ENCODE data around the gene SESN3.

SESN3 gene

DNA sequence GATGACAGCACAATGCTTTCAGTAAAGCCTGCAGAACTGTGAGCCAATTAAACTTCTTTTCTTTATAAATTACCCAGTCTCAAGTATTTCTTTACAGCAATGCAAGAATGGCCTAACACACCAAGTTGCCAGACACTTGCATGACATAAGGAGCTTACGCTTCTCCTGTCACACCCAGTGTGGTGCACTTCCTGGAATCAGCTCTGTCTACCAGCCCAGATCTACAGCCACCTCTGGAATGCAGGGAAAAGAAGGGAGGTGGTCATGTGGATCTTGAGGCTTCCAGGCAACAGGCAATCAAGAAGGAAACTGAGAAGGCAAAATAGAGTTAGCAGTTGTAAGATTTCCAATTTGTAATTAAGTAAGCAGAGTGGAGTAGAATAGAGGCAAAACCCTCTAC, 37.4 kb upstream of the SESN3 start:
- DNase-seq (ENCODE audit: low read depth, low spot score) = no peak
- Histone ChIP-seq H3K4me3 (ENCODE audit: insufficient read length, low read depth) (no peak overlapping the region), H3K9me3 (ENCODE audit: insufficient read depth, low read length) (no peaks in the 10 kb centered on the region), H3K36me3 (ENCODE audit: insufficient read depth, insufficient read length, low read length) (no peaks in the 10 kb centered on the region), H3K27me3 (ENCODE audit: insufficient read depth, insufficient read length) (no peaks in the 10 kb centered on the region), H3K9ac (ENCODE audit: insufficient read length, low read depth) (no peak overlapping the region), H3K4me1 (ENCODE audit: insufficient read depth, insufficient read length) (no peaks in the 10 kb centered on the region)
- TF ChIP-seq SUZ12 (IDR thresholded peaks at IDR 0.05; ENCODE audit: extremely low read depth, insufficient read depth, insufficient read length) (no peak), ZNF274 (IDR thresholded peaks at IDR 0.05; ENCODE audit: low read depth, low read length) (no peak), YY1 (IDR thresholded peaks at IDR 0.05; ENCODE audit: insufficient read depth, insufficient read length) (no peak)

GRCh38 chr11:95267601-95268213, 36.7 kb upstream of the SESN3 start:
- no peaks in the 10 kb centered on the region for H3K4me1 ChIP-seq (ENCODE audit: insufficient read depth, insufficient read length)
- TF ChIP-seq SUZ12 (IDR thresholded peaks at IDR 0.05; ENCODE audit: extremely low read depth, insufficient read depth, insufficient read length) = no peak
- TF ChIP-seq ZNF274 (IDR thresholded peaks at IDR 0.05; ENCODE audit: low read depth, low read length) = no peak
- no peak for TF ChIP-seq YY1 (IDR thresholded peaks at IDR 0.05; ENCODE audit: insufficient read depth, insufficient read length)

DNA sequence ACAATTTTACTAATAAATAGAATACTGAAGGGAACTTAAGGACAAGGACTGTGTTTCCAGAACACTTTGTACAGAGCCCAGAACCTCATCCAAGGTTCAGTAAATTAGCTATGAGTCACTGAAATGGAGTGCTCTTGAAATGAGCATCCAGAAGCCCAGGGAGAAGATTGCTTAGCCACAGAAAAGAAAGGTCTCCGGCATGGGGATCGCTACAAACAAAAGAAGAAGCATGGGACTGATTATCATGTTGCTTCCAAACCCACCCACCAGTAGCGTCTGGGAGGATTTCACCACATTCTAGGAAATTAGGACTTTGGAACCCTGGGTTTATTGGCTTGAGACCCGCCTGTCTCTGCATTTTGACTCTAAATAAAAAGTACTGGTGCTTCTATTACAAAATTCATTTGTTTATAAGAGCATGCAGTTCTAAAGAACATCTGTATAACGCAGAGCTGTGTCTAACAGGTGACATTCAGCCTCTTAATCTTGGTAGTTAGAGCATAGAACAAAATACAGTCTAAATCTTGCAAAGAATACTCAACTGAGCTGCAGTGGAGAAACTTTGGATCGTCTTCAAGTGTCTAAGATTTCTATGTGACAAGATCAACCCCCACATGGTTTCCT, 35.9 kb upstream of the SESN3 start:
- Histone ChIP-seq H3K4me1 (ENCODE audit: insufficient read depth, insufficient read length) (no peaks in the 10 kb centered on the region), H3K9ac (ENCODE audit: insufficient read length, low read depth) (no peak overlapping the region), H3K4me3 (ENCODE audit: insufficient read length, low read depth) (no peak overlapping the region), H3K27me3 (ENCODE audit: insufficient read depth, insufficient read length) (no peaks in the 10 kb centered on the region), H3K9me3 (ENCODE audit: insufficient read depth, low read length) (no peaks in the 10 kb centered on the region), H3K36me3 (ENCODE audit: insufficient read depth, insufficient read length, low read length) (no peaks in the 10 kb centered on the region)
- no peak for TF ChIP-seq SUZ12 (IDR thresholded peaks at IDR 0.05; ENCODE audit: extremely low read depth, insufficient read depth, insufficient read length)
- no peak for TF ChIP-seq YY1 (IDR thresholded peaks at IDR 0.05; ENCODE audit: insufficient read depth, insufficient read length)
- no peak for TF ChIP-seq ZNF274 (IDR thresholded peaks at IDR 0.05; ENCODE audit: low read depth, low read length)
- DNase-seq (ENCODE audit: low read depth, low spot score) = no peak

More at GRCh38 chr11:95267601-95268213, 36.7 kb upstream of the SESN3 start:
- no peak overlapping the region for H3K9ac ChIP-seq (ENCODE audit: insufficient read length, low read depth)
- no peak overlapping the region for H3K4me3 ChIP-seq (ENCODE audit: insufficient read length, low read depth)
- H3K27me3 ChIP-seq (ENCODE audit: insufficient read depth, insufficient read length) = no peaks in the 10 kb centered on the region
- H3K36me3 ChIP-seq (ENCODE audit: insufficient read depth, insufficient read length, low read length) = no peaks in the 10 kb centered on the region
- no peaks in the 10 kb centered on the region for H3K9me3 ChIP-seq (ENCODE audit: insufficient read depth, low read length)
- DNase-seq (ENCODE audit: low read depth, low spot score) = no peak

DNA sequence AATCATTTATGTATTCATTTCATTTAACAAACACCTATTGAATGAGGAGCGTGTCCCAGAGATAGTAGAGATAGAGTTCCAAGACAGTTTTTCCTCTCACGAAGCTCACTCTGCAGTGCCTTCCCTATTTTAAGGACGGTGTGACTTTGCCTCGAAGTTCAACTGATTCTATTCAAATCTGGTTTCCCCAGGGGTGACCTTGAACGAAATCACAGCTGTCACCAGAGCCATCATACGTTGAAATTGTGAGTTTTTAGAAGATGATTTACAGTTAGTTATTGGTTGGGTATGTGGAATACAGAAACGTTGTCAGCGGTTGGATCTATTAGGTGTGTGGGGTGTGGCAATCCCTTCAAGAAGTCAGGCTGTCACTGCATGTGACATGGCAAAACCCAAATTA, 33.9 kb upstream of the SESN3 start:
- Histone ChIP-seq H3K36me3 (ENCODE audit: insufficient read depth, insufficient read length, low read length) (no peaks in the 10 kb centered on the region), H3K4me3 (ENCODE audit: insufficient read length, low read depth) (no peak overlapping the region), H3K9me3 (ENCODE audit: insufficient read depth, low read length) (no peaks in the 10 kb centered on the region), H3K27me3 (ENCODE audit: insufficient read depth, insufficient read length) (no peaks in the 10 kb centered on the region), H3K9ac (ENCODE audit: insufficient read length, low read depth) (no peak overlapping the region), H3K4me1 (ENCODE audit: insufficient read depth, insufficient read length) (no peaks in the 10 kb centered on the region)
- TF ChIP-seq YY1 (IDR thresholded peaks at IDR 0.05; ENCODE audit: insufficient read depth, insufficient read length) (no peak), ZNF274 (IDR thresholded peaks at IDR 0.05; ENCODE audit: low read depth, low read length) (no peak), SUZ12 (IDR thresholded peaks at IDR 0.05; ENCODE audit: extremely low read depth, insufficient read depth, insufficient read length) (no peak)
- DNase-seq (ENCODE audit: low read depth, low spot score) = no peak

GRCh38 chr11:95262994-95263765, 32.2 kb upstream of the SESN3 start:
- Histone ChIP-seq H3K36me3 (ENCODE audit: insufficient read depth, insufficient read length, low read length) (no peaks in the 10 kb centered on the region), H3K4me3 (ENCODE audit: insufficient read length, low read depth) (no peak overlapping the region), H3K9ac (ENCODE audit: insufficient read length, low read depth) (no peak overlapping the region), H3K9me3 (ENCODE audit: insufficient read depth, low read length) (no peaks in the 10 kb centered on the region), H3K4me1 (ENCODE audit: insufficient read depth, insufficient read length) (peaks cover 2% of the 10 kb centered on the region), H3K27me3 (ENCODE audit: insufficient read depth, insufficient read length) (no peaks in the 10 kb centered on the region)
- DNase-seq (ENCODE audit: low read depth, low spot score) = no peak
- no peak for TF ChIP-seq ZNF274 (IDR thresholded peaks at IDR 0.05; ENCODE audit: low read depth, low read length)
- no peak for TF ChIP-seq YY1 (IDR thresholded peaks at IDR 0.05; ENCODE audit: insufficient read depth, insufficient read length)
- TF ChIP-seq SUZ12 (IDR thresholded peaks at IDR 0.05; ENCODE audit: extremely low read depth, insufficient read depth, insufficient read length) = no peak

- Histone ChIP-seq H3K36me3 (ENCODE audit: insufficient read depth, insufficient read length, low read length) (no peaks in the 10 kb centered on the region), H3K9me3 (ENCODE audit: insufficient read depth, low read length) (no peaks in the 10 kb centered on the region), H3K4me3 (ENCODE audit: insufficient read length, low read depth) (no peak overlapping the region), H3K9ac (ENCODE audit: insufficient read length, low read depth) (no peak overlapping the region), H3K27me3 (ENCODE audit: insufficient read depth, insufficient read length) (no peaks in the 10 kb centered on the region), H3K4me1 (ENCODE audit: insufficient read depth, insufficient read length) (peaks cover 8% of the 10 kb centered on the region)
- TF ChIP-seq ZNF274 (IDR thresholded peaks at IDR 0.05; ENCODE audit: low read depth, low read length) = no peak
- TF ChIP-seq YY1 (IDR thresholded peaks at IDR 0.05; ENCODE audit: insufficient read depth, insufficient read length) = no peak
- TF ChIP-seq SUZ12 (IDR thresholded peaks at IDR 0.05; ENCODE audit: extremely low read depth, insufficient read depth, insufficient read length) = no peak
- no peak for DNase-seq (ENCODE audit: low read depth, low spot score)
These were observed 26.5 kb upstream of the SESN3 start for GRCh38 chr11:95257456-95257971.

GRCh38 chr11:95256321-95256779, 25.3 kb upstream of the SESN3 start:
- Histone ChIP-seq H3K9ac (ENCODE audit: insufficient read length, low read depth) (no peak overlapping the region), H3K9me3 (ENCODE audit: insufficient read depth, low read length) (no peaks in the 10 kb centered on the region), H3K4me3 (ENCODE audit: insufficient read length, low read depth) (no peak overlapping the region), H3K36me3 (ENCODE audit: insufficient read depth, insufficient read length, low read length) (no peaks in the 10 kb centered on the region), H3K4me1 (ENCODE audit: insufficient read depth, insufficient read length) (peaks cover 8% of the 10 kb centered on the region), H3K27me3 (ENCODE audit: insufficient read depth, insufficient read length) (no peaks in the 10 kb centered on the region)
- TF ChIP-seq SUZ12 (IDR thresholded peaks at IDR 0.05; ENCODE audit: extremely low read depth, insufficient read depth, insufficient read length) (no peak), ZNF274 (IDR thresholded peaks at IDR 0.05; ENCODE audit: low read depth, low read length) (no peak), YY1 (IDR thresholded peaks at IDR 0.05; ENCODE audit: insufficient read depth, insufficient read length) (no peak)
- DNase-seq (ENCODE audit: low read depth, low spot score) = no peak
